HL-60 (cell line): ENCODE results near the gene FAM9C.
"Not testable (repeated sequence)": the region's sequence is repeated elsewhere in the genome, so short reads cannot be mapped to it uniquely, and the experiment has no call there.

Source experiments
- DNase-seq, 2 experiments: peaks; one replicate each; pipeline ENCODE4 v3.0.0-alpha.2; 2010 to 2020; ENCODE audit warnings: low read depth in 1 of 2, low spot score in 1 of 2
- H3K27ac ChIP-seq: fragments of 250-450 bp; sonication (Bioruptor Pico); replicated peaks from 2 replicates; pipeline ENCODE4 v1.5.1; 2020; ENCODE audit warnings: mild to moderate bottlenecking, moderate library complexity
- H3K27me3 ChIP-seq: fragments of 250-450 bp; sonication (Bioruptor Pico); 2 replicates; pipeline ENCODE4 v1.5.1; 2021; ENCODE audit warnings: mild to moderate bottlenecking, moderate library complexity; ENCODE audit not compliant: insufficient read depth, poor library complexity, severe bottlenecking
- H3K4me3 ChIP-seq: replicated peaks from 2 replicates; pipeline ENCODE4 v1.5.1; 2011; ENCODE audit warnings: mild to moderate bottlenecking, control low read depth, low read length; ENCODE audit not compliant: insufficient read depth
- CTCF ChIP-seq: IDR thresholded peaks from one replicate; pipeline ENCODE4 v1.5.1; 2011; ENCODE audit warnings: low read length, control low read depth, inconsistent platforms; ENCODE audit not compliant: insufficient read depth
- GABPA ChIP-seq: IDR thresholded peaks from 2 replicates; pipeline ENCODE4 v1.6.1; 2012; ENCODE audit warnings: low read depth
- POLR2AphosphoS5 ChIP-seq: IDR thresholded peaks from 2 replicates; pipeline ENCODE4 v1.6.1; 2012; ENCODE audit warnings: low read depth
- REST ChIP-seq: IDR thresholded peaks from 2 replicates; pipeline ENCODE4 v1.6.1; 2012; ENCODE audit warnings: low read depth; ENCODE audit not compliant: insufficient replicate concordance
- SPI1 ChIP-seq: IDR thresholded peaks from 2 replicates; pipeline ENCODE4 v1.6.1; 2012; ENCODE audit warnings: low read depth, mild to moderate bottlenecking, borderline replicate concordance

Gene FAM9C

GRCh38 chrX:13064599-13065143, 20.3 kb upstream of the FAM9C start:
- H3K27me3 ChIP-seq = no peaks in the 10 kb centered on the region
- TF ChIP-seq POLR2AphosphoS5 (no peak), SPI1 (no peak), GABPA (no peak), CTCF (no peak), REST (no peak)
- H3K4me3 ChIP-seq = no peak overlapping the region
- no peak overlapping the region for H3K27ac ChIP-seq
- no peak for DNase-seq

- not testable (repeated sequence) for DNase-seq, H3K4me3 ChIP-seq, H3K27ac ChIP-seq, H3K27me3 ChIP-seq
Observed at GRCh38 chrX:13063124-13063523, 18.7 kb upstream of the FAM9C start.

GRCh38 chrX:13062331-13062730, 17.9 kb upstream of the FAM9C start:
- H3K27me3 ChIP-seq, DNase-seq, H3K27ac ChIP-seq, H3K4me3 ChIP-seq: not testable (repeated sequence)

- H3K27me3 ChIP-seq, H3K4me3 ChIP-seq, DNase-seq, H3K27ac ChIP-seq: not testable (repeated sequence)
Observed at GRCh38 chrX:13061215-13061708, 16.8 kb upstream of the FAM9C start.

- no peaks in the 10 kb centered on the region for H3K27me3 ChIP-seq
- no peak for TF ChIP-seq REST
- no peak for TF ChIP-seq CTCF
- TF ChIP-seq SPI1 = no peak
- TF ChIP-seq GABPA = no peak
- no peak for TF ChIP-seq POLR2AphosphoS5
- DNase-seq = no peak
- H3K4me3 ChIP-seq = no peak overlapping the region
- H3K27ac ChIP-seq = no peak overlapping the region
Observed at GRCh38 chrX:13059637-13060499, 15.4 kb upstream of the FAM9C start.
